ENCODE measurements around the gene PCNX4.

Gene PCNX4

GRCh38 chr14:60206837-60207533 is 115.3 kb downstream of the PCNX4 start:
- Histone ChIP-seq H3K4me3 (ENCODE audit: low read length) (no peak overlapping the region), H3K9me3 (ENCODE audit: insufficient read depth, low read depth, low read length) (no peaks in the 10 kb centered on the region), H3K27ac (ENCODE audit: low read depth, low read length) (no peak overlapping the region), H3K36me3 (ENCODE audit: insufficient read depth, low read length) (no peaks in the 10 kb centered on the region), H3K4me1 (ENCODE audit: insufficient read depth, low read length) (peaks cover 33% of the 10 kb centered on the region), H3K27me3 (ENCODE audit: insufficient read depth, low read length) (no peaks in the 10 kb centered on the region), H3K9ac (ENCODE audit: low read depth, low read length) (no peak overlapping the region)
- 94% methylated on average over 6 of the region's 6 CpGs for WGBS

DNA sequence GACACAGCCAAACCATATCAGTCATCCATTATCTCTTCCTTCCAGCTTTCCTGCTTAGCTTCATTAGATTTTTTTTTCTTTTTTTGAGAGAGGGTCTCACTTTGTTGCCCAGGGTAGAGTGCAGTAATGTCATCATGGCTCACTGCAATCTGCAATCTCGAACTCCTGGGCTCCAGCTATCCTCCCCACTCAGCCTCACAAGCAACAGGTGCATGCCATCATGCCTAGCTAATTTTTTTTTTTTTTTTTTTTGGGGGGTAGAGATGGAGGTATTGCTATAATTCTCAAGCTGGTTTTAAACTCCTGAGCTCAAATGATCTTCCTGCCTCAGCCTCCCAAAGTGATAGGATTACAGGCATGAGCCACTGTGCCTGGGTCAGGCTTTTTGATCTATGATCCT is 119.0 kb downstream of the PCNX4 start:
- Histone ChIP-seq H3K27me3 (ENCODE audit: insufficient read depth, low read length) (no peaks in the 10 kb centered on the region), H3K36me3 (ENCODE audit: insufficient read depth, low read length) (no peaks in the 10 kb centered on the region), H3K4me3 (ENCODE audit: low read length) (no peak overlapping the region), H3K4me1 (ENCODE audit: insufficient read depth, low read length) (peaks cover 14% of the 10 kb centered on the region), H3K27ac (ENCODE audit: low read depth, low read length) (no peak overlapping the region), H3K9ac (ENCODE audit: low read depth, low read length) (no peak overlapping the region), H3K9me3 (ENCODE audit: insufficient read depth, low read depth, low read length) (no peaks in the 10 kb centered on the region)
- 50% methylated on average over 1 of the region's 1 CpG for WGBS

- Histone ChIP-seq H3K9me3 (ENCODE audit: insufficient read depth, low read depth, low read length) (no peaks in the 10 kb centered on the region), H3K27ac (ENCODE audit: low read depth, low read length) (no peak overlapping the region), H3K4me1 (ENCODE audit: insufficient read depth, low read length) (peaks cover 12% of the 10 kb centered on the region), H3K36me3 (ENCODE audit: insufficient read depth, low read length) (no peaks in the 10 kb centered on the region), H3K4me3 (ENCODE audit: low read length) (no peak overlapping the region), H3K9ac (ENCODE audit: low read depth, low read length) (no peak overlapping the region), H3K27me3 (ENCODE audit: insufficient read depth, low read length) (no peaks in the 10 kb centered on the region)
- WGBS = 75% methylated on average over 3 of the region's 3 CpGs
These were observed 119.4 kb downstream of the PCNX4 start for GRCh38 chr14:60211153-60211552.

DNA sequence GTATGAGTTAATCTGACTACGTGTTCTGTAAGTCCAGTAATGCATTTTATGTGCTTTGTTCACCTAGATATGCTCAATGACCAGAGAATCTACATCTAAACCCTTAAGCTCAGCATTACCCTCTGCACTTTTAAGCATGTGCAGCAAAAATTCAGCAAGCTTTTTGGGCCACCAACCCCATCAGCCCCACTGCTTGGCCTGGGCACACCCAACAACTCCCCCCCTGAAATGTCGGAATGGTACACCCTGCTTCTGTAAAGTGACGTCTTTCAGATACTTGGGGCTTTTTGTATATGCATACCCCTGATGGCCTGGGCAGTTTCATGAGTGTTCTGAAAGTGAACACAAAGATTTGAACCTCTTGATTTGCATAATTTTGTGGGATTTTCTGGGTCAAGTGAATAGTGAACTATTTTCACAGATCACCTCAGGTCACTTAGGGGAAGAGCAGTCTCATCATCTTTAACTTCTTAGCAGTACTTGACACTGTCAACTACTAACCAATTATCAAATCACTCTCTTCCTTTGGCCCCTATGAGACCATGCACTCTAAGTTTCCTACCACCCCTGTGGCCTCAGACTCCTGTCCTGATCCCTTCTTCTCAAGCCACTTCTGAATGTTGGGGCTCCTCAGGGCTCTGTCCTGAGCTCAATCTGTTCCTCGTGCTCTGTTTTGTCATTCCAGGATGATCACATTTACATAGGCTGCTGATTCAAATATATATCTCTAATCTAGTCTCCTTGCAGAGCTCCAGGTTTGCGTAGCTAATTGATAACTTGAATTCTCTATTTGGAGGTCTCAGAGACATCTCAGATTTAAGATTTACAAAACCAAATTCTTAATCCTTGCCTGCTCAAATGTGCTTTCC is 121.0 kb downstream of the PCNX4 start:
- Histone ChIP-seq H3K9me3 (ENCODE audit: insufficient read depth, low read depth, low read length) (no peaks in the 10 kb centered on the region), H3K27me3 (ENCODE audit: insufficient read depth, low read length) (no peaks in the 10 kb centered on the region), H3K36me3 (ENCODE audit: insufficient read depth, low read length) (no peaks in the 10 kb centered on the region), H3K4me1 (ENCODE audit: insufficient read depth, low read length) (peaks cover 12% of the 10 kb centered on the region), H3K4me3 (ENCODE audit: low read length) (no peak overlapping the region), H3K9ac (ENCODE audit: low read depth, low read length) (no peak overlapping the region), H3K27ac (ENCODE audit: low read depth, low read length) (no peak overlapping the region)
- WGBS = 91% methylated on average over 5 of the region's 5 CpGs

- Histone ChIP-seq H3K27me3 (ENCODE audit: insufficient read depth, low read length) (no peaks in the 10 kb centered on the region), H3K4me1 (ENCODE audit: insufficient read depth, low read length) (peaks cover 12% of the 10 kb centered on the region), H3K9ac (ENCODE audit: low read depth, low read length) (no peak overlapping the region), H3K27ac (ENCODE audit: low read depth, low read length) (no peak overlapping the region), H3K4me3 (ENCODE audit: low read length) (no peak overlapping the region), H3K36me3 (ENCODE audit: insufficient read depth, low read length) (no peaks in the 10 kb centered on the region), H3K9me3 (ENCODE audit: insufficient read depth, low read depth, low read length) (no peaks in the 10 kb centered on the region)
- WGBS = 89% methylated on average over 3 of the region's 3 CpGs
These were observed 122.3 kb downstream of the PCNX4 start for GRCh38 chr14:60214003-60214402.

DNA sequence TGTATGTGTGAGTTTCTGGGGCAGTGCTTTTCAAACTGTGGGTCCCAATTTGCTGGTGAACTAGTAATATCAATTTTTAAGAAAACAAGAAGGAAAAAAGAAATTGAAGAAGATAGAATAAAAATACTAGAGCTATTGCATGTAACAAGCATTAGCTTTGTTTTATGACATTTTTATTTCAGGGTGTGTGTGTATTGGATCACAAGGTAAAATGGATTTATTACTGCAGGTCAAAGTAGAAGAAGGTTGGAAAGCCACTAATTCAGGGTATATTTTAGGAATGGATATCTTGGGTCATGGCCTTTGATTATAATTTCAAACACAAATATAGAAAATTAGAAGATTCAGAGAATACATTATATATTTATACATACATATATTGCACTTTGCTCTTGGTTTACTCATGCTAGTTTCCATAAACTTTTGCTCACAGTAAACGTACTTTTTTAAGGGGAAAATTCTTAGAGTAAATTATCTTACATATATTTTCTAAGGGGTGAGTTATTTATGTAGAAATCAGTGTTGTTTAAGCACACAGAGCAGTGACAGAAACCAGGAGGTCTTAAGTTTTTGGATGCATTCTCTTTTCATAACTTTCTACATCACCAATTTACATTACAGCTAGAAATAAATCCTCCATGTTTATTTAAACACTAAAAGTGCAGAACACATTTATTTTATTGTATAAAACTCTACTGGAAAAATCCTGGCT is 122.8 kb downstream of the PCNX4 start:
- WGBS = no CpG with 5 or more reads among the region's 1 CpG

GRCh38 chr14:60215127-60215444 is 123.4 kb downstream of the PCNX4 start:
- 89% methylated on average over 2 of the region's 2 CpGs for WGBS
- Histone ChIP-seq H3K9me3 (ENCODE audit: insufficient read depth, low read depth, low read length) (no peaks in the 10 kb centered on the region), H3K27ac (ENCODE audit: low read depth, low read length) (no peak overlapping the region), H3K27me3 (ENCODE audit: insufficient read depth, low read length) (no peaks in the 10 kb centered on the region), H3K4me3 (ENCODE audit: low read length) (no peak overlapping the region), H3K36me3 (ENCODE audit: insufficient read depth, low read length) (no peaks in the 10 kb centered on the region), H3K9ac (ENCODE audit: low read depth, low read length) (no peak overlapping the region), H3K4me1 (ENCODE audit: insufficient read depth, low read length) (peaks cover 12% of the 10 kb centered on the region)

More for the DNA sequence above, 122.8 kb downstream of the PCNX4 start:
- H3K27me3 ChIP-seq (ENCODE audit: insufficient read depth, low read length) = no peaks in the 10 kb centered on the region
- H3K9ac ChIP-seq (ENCODE audit: low read depth, low read length) = no peak overlapping the region
- H3K9me3 ChIP-seq (ENCODE audit: insufficient read depth, low read depth, low read length) = no peaks in the 10 kb centered on the region
- no peak overlapping the region for H3K27ac ChIP-seq (ENCODE audit: low read depth, low read length)
- H3K4me1 ChIP-seq (ENCODE audit: insufficient read depth, low read length) = peaks cover 12% of the 10 kb centered on the region
- no peaks in the 10 kb centered on the region for H3K36me3 ChIP-seq (ENCODE audit: insufficient read depth, low read length)
- no peak overlapping the region for H3K4me3 ChIP-seq (ENCODE audit: low read length)

- Histone ChIP-seq H3K36me3 (ENCODE audit: insufficient read depth, low read length) (no peaks in the 10 kb centered on the region), H3K9me3 (ENCODE audit: insufficient read depth, low read depth, low read length) (no peaks in the 10 kb centered on the region), H3K4me1 (ENCODE audit: insufficient read depth, low read length) (peaks cover 12% of the 10 kb centered on the region), H3K4me3 (ENCODE audit: low read length) (no peak overlapping the region), H3K27me3 (ENCODE audit: insufficient read depth, low read length) (no peaks in the 10 kb centered on the region), H3K9ac (ENCODE audit: low read depth, low read length) (no peak overlapping the region), H3K27ac (ENCODE audit: low read depth, low read length) (no peak overlapping the region)
- 93% methylated on average over 3 of the region's 4 CpGs for WGBS
These were observed 124.0 kb downstream of the PCNX4 start for GRCh38 chr14:60215520-60216420.

- Histone ChIP-seq H3K36me3 (ENCODE audit: insufficient read depth, low read length) (no peaks in the 10 kb centered on the region), H3K4me3 (ENCODE audit: low read length) (no peak overlapping the region), H3K9ac (ENCODE audit: low read depth, low read length) (no peak overlapping the region), H3K9me3 (ENCODE audit: insufficient read depth, low read depth, low read length) (no peaks in the 10 kb centered on the region), H3K4me1 (ENCODE audit: insufficient read depth, low read length) (0 out of 2 replicates have a peak, but pooled peaks cover 3% of the 10 kb centered on the region), H3K27me3 (ENCODE audit: insufficient read depth, low read length) (no peaks in the 10 kb centered on the region), H3K27ac (ENCODE audit: low read depth, low read length) (no peak overlapping the region)
- 91% methylated on average over 3 of the region's 3 CpGs for WGBS
These were observed 126.0 kb downstream of the PCNX4 start for GRCh38 chr14:60217713-60218112.
